Activated B cell treated with CpG ODN at 0.5 μM for 24 hours (primary cell): ENCODE results near the gene AOPEP. TPM values are rescaled to one million over a fixed set of nuclear protein-coding genes. Genes with fewer than 3 reads are reported as not detected.

Source experiments
- ATAC-seq: fragments of 200-7000 bp; cut with Tn5 transposase; one replicate; pipeline ENCODE4 v1.10.0; 2021; ENCODE audit warnings: low read depth, mild to moderate bottlenecking, moderate library complexity
- CTCF ChIA-PET: fragments of 350-600 bp; sonication (Branson Sonifier 250); formaldehyde crosslinking; loops from one replicate; lab custom pipeline; 2021; ENCODE audit warnings: antibody characterized with exemption; lab: Charles Lee
- POLR2A ChIA-PET: fragments of 350-600 bp; sonication (Branson Sonifier 250); formaldehyde crosslinking; loops from one replicate; lab custom pipeline; 2021; ENCODE audit warnings: antibody characterized with exemption; lab: Charles Lee
- DNase-seq: peaks from one replicate; pipeline ENCODE4 v3.0.0; 2022
- H3K27ac Mint-ChIP-seq: one replicate; pipeline ENCODE4 v1.8.0; 2020; ENCODE audit warnings: mixed read lengths
- H3K27me3 Mint-ChIP-seq: one replicate; pipeline ENCODE4 v1.8.0; 2021; ENCODE audit warnings: mixed read lengths
- H3K36me3 Mint-ChIP-seq: one replicate; pipeline ENCODE4 v1.8.0; 2021; ENCODE audit warnings: low read depth, mixed read lengths
- H3K4me1 Mint-ChIP-seq: one replicate; pipeline ENCODE4 v1.8.0; 2021; ENCODE audit warnings: mixed read lengths
- H3K4me3 Mint-ChIP-seq: one replicate; pipeline ENCODE4 v1.8.0; 2020; ENCODE audit warnings: mild to moderate bottlenecking, mixed read lengths
- H3K9me3 Mint-ChIP-seq: one replicate; pipeline ENCODE4 v1.8.0; 2020; ENCODE audit warnings: mixed read lengths
- CTCF ChIP-seq: fragments of 200-600 bp; IDR thresholded peaks from one replicate; pipeline ENCODE4 v1.8.0; 2022; ENCODE audit warnings: antibody characterized with exemption, mild to moderate bottlenecking
- intact Hi-C: fragments of 100-400 bp; cut with micrococcal nuclease; formaldehyde crosslinking; loops from one replicate; pipeline ENCODE4 v1.15.1; 2024
- total RNA-seq: library from RNA; stranded (reverse); gene quantifications from 2 replicates; pipeline ENCODE4 v1.2.3, GENCODE V29; 2022

The AOPEP gene
- total RNA-seq, 1 donor from 2014 or later: 20.4 TPM

GRCh38 chr9:94770334-94770733 lies 43.8 kb downstream of the AOPEP start:
- no peak for TF ChIP-seq CTCF
- ATAC-seq: no peak
- POLR2A ChIA-PET: no interaction called here
- H3K4me1 Mint-ChIP-seq: no peaks in the 10 kb centered on the region
- H3K27ac Mint-ChIP-seq: no peak overlapping the region
- no peaks in the 10 kb centered on the region for H3K9me3 Mint-ChIP-seq
- H3K4me3 Mint-ChIP-seq: no peak overlapping the region
- H3K27me3 Mint-ChIP-seq: no peaks in the 10 kb centered on the region
- intact Hi-C loops: no loop called here
- peaks cover 21% of the 10 kb centered on the region for H3K36me3 Mint-ChIP-seq
- no peak for DNase-seq
- CTCF ChIA-PET: interaction anchor here (1.0 kb wide), 1 partner anchor 358 kb away, joined by 3 read pairs; no protein-coding TSS in a partner anchor

GRCh38 chr9:94771096-94771495 lies 44.6 kb downstream of the AOPEP start:
- POLR2A ChIA-PET: no interaction called here
- Mint-ChIP-seq H3K36me3 (peaks cover 22% of the 10 kb centered on the region), H3K4me3 (no peak overlapping the region), H3K27ac (no peak overlapping the region), H3K9me3 (no peaks in the 10 kb centered on the region), H3K27me3 (no peaks in the 10 kb centered on the region), H3K4me1 (no peaks in the 10 kb centered on the region)
- intact Hi-C loops: no loop called here
- ATAC-seq: no peak
- no peak for TF ChIP-seq CTCF
- CTCF ChIA-PET: no interaction called here
- DNase-seq: no peak

GRCh38 chr9:94772144-94772543 lies 45.6 kb downstream of the AOPEP start:
- intact Hi-C loops: no loop called here
- POLR2A ChIA-PET: no interaction called here
- H3K4me1 Mint-ChIP-seq: no peaks in the 10 kb centered on the region

GRCh38 chr9:94772639-94773303 lies 46.3 kb downstream of the AOPEP start:
- no peak for TF ChIP-seq CTCF
- H3K4me3 Mint-ChIP-seq: no peak overlapping the region
- H3K4me1 Mint-ChIP-seq: no peaks in the 10 kb centered on the region
- no peak for DNase-seq
- CTCF ChIA-PET: no interaction called here
- peaks cover 17% of the 10 kb centered on the region for H3K36me3 Mint-ChIP-seq
- POLR2A ChIA-PET: no interaction called here
- no peak overlapping the region for H3K27ac Mint-ChIP-seq
- ATAC-seq: no peak
- no peaks in the 10 kb centered on the region for H3K27me3 Mint-ChIP-seq
- intact Hi-C loops: no loop called here
- H3K9me3 Mint-ChIP-seq: no peaks in the 10 kb centered on the region

More at GRCh38 chr9:94772144-94772543, 45.6 kb downstream of the AOPEP start:
- Mint-ChIP-seq H3K4me3 (no peak overlapping the region), H3K9me3 (no peaks in the 10 kb centered on the region), H3K27me3 (no peaks in the 10 kb centered on the region), H3K27ac (no peak overlapping the region), H3K36me3 (peaks cover 20% of the 10 kb centered on the region)
- ATAC-seq (no peak), DNase-seq (no peak)
- CTCF ChIA-PET: no interaction called here
- no peak for TF ChIP-seq CTCF

- no peak for DNase-seq
- intact Hi-C loops: no loop called here
- Mint-ChIP-seq H3K4me1 (no peaks in the 10 kb centered on the region), H3K27ac (no peak overlapping the region), H3K36me3 (peaks cover 15% of the 10 kb centered on the region), H3K9me3 (no peaks in the 10 kb centered on the region), H3K27me3 (no peaks in the 10 kb centered on the region), H3K4me3 (no peak overlapping the region)
- ChIA-PET POLR2A (no interaction called here), CTCF (no interaction called here)
- TF ChIP-seq CTCF: no peak
- no peak for ATAC-seq
Measured at GRCh38 chr9:94773655-94774054, 47.2 kb downstream of the AOPEP start.
